NCI-H774 (cell line): Measurements from ENCODE around the gene PDZD4.

Source experiments
- DNase-seq: peaks from one replicate; lab custom pipeline; 2025; lab: John Stamatoyannopoulos, UW

PDZD4 gene

GRCh38 chrX:153867139-153867538 is 36.8 kb upstream of the PDZD4 start:
- DNase-seq = no peak

GRCh38 chrX:153866302-153867019 is 36.1 kb upstream of the PDZD4 start:
- no peak for DNase-seq

- DNase-seq = no peak
Observed at GRCh38 chrX:153865685-153866084, 35.3 kb upstream of the PDZD4 start.

GRCh38 chrX:153865321-153865580 is 34.9 kb upstream of the PDZD4 start:
- no peak for DNase-seq

- no peak for DNase-seq
Observed at GRCh38 chrX:153864561-153865320, 34.4 kb upstream of the PDZD4 start.

- DNase-seq = no peak
Observed at GRCh38 chrX:153864101-153864500, 33.8 kb upstream of the PDZD4 start.

GRCh38 chrX:153863251-153863991 is 33.1 kb upstream of the PDZD4 start:
- no peak for DNase-seq

- DNase-seq = no peak
Observed at GRCh38 chrX:153862369-153863250, 32.3 kb upstream of the PDZD4 start.

GRCh38 chrX:153861733-153862310 is 31.5 kb upstream of the PDZD4 start:
- DNase-seq = no peak

- no peak for DNase-seq
Observed at GRCh38 chrX:153861151-153861550, 30.8 kb upstream of the PDZD4 start.

- no peak for DNase-seq
Observed at GRCh38 chrX:153857348-153857903, 27.1 kb upstream of the PDZD4 start.

GRCh38 chrX:153854702-153855101 is 24.4 kb upstream of the PDZD4 start:
- no peak for DNase-seq

GRCh38 chrX:153853902-153854267 is 23.5 kb upstream of the PDZD4 start:
- DNase-seq = no peak

- DNase-seq = no peak
Observed at GRCh38 chrX:153853180-153853901, 23.0 kb upstream of the PDZD4 start.

- no peak for DNase-seq
Observed at GRCh38 chrX:153851981-153852380, 21.6 kb upstream of the PDZD4 start.

GRCh38 chrX:153848325-153848724 is 18.0 kb upstream of the PDZD4 start:
- no peak for DNase-seq

GRCh38 chrX:153845842-153846241 is 15.5 kb upstream of the PDZD4 start:
- DNase-seq = no peak

GRCh38 chrX:153845195-153845594 is 14.9 kb upstream of the PDZD4 start:
- no peak for DNase-seq

GRCh38 chrX:153844509-153845082 is 14.3 kb upstream of the PDZD4 start:
- no peak for DNase-seq

GRCh38 chrX:153836921-153837320 is 6.6 kb upstream of the PDZD4 start:
- DNase-seq = no peak
